Activated gamma-delta T cell treated with Interleukin-2 at 50 U/mL for 16 hours (primary cell): ENCODE data around the gene TEX38.
A peak's percentile ranks its signal among the peaks of the same experiment; 100 is the strongest.
"Not testable (repeated sequence)": the region's sequence is repeated elsewhere in the genome, so short reads cannot be mapped to it uniquely, and the experiment has no call there.

Experiments
- DNase-seq: peaks from one replicate; pipeline ENCODE4 v3.0.0-alpha.2; 2020

The TEX38 gene

GRCh38 chr1:46656643-46657042, 15.0 kb upstream of the TEX38 start:
- no peak for DNase-seq

GRCh38 chr1:46657775-46658174, 13.9 kb upstream of the TEX38 start:
- no peak for DNase-seq

- no peak for DNase-seq
These were observed 12.3 kb upstream of the TEX38 start for GRCh38 chr1:46659307-46659870.

GRCh38 chr1:46660116-46660515, 11.5 kb upstream of the TEX38 start:
- not testable (repeated sequence) for DNase-seq

GRCh38 chr1:46662919-46663318, 8.7 kb upstream of the TEX38 start:
- DNase-seq = not testable (repeated sequence)

GRCh38 chr1:46665983-46666382, 5.7 kb upstream of the TEX38 start:
- no peak for DNase-seq

- DNase-seq = peak; percentile 38
These were observed 3.6 kb upstream of the TEX38 start, which contains the start of gene ATPAF1 for GRCh38 chr1:46667782-46668760. TSS of gene ATPAF1 (minus strand) at chr1:46668364. CDS start at chr1:46668322, 42 bp downstream.

- DNase-seq = no peak
These were observed 1.5 kb upstream of the TEX38 start for GRCh38 chr1:46670134-46670533.

- DNase-seq = no peak
These were observed 1.0 kb downstream of the TEX38 start for GRCh38 chr1:46672696-46673095.

- DNase-seq = no peak
These were observed 2.1 kb downstream of the TEX38 start for GRCh38 chr1:46673749-46674182.

- DNase-seq = no peak
These were observed 4.1 kb downstream of the TEX38 start for GRCh38 chr1:46675549-46676314.

- no peak for DNase-seq
These were observed 4.9 kb downstream of the TEX38 start for GRCh38 chr1:46676531-46676930.

- DNase-seq = no peak
These were observed 5.7 kb downstream of the TEX38 start for GRCh38 chr1:46677339-46677738.

GRCh38 chr1:46679789-46680573, 8.3 kb downstream of the TEX38 start:
- no peak for DNase-seq

GRCh38 chr1:46681333-46682034, 9.8 kb downstream of the TEX38 start:
- no peak for DNase-seq

GRCh38 chr1:46682064-46682463, 10.4 kb downstream of the TEX38 start:
- no peak for DNase-seq

- no peak for DNase-seq
These were observed 13.0 kb downstream of the TEX38 start for GRCh38 chr1:46684670-46685069.

- no peak for DNase-seq
These were observed 14.6 kb downstream of the TEX38 start for GRCh38 chr1:46686255-46686654.

- DNase-seq = no peak
These were observed 15.5 kb downstream of the TEX38 start for GRCh38 chr1:46687093-46687659.

- no peak for DNase-seq
These were observed 16.4 kb downstream of the TEX38 start for GRCh38 chr1:46687921-46688509.

GRCh38 chr1:46689356-46689755, 17.7 kb downstream of the TEX38 start:
- DNase-seq = no peak
